Measurements from ENCODE around the gene GNPDA1. TPM values are rescaled to one million over a fixed set of nuclear protein-coding genes. Genes with fewer than 3 reads are reported as not detected.

GNPDA1 gene
- total and polyA plus RNA-seq, 9 of the 15 experiments (the other 6 are each of a cell fraction or from before 2014, with no cell fraction given) = 14.1 to 145 (median 52.2) TPM

DNA sequence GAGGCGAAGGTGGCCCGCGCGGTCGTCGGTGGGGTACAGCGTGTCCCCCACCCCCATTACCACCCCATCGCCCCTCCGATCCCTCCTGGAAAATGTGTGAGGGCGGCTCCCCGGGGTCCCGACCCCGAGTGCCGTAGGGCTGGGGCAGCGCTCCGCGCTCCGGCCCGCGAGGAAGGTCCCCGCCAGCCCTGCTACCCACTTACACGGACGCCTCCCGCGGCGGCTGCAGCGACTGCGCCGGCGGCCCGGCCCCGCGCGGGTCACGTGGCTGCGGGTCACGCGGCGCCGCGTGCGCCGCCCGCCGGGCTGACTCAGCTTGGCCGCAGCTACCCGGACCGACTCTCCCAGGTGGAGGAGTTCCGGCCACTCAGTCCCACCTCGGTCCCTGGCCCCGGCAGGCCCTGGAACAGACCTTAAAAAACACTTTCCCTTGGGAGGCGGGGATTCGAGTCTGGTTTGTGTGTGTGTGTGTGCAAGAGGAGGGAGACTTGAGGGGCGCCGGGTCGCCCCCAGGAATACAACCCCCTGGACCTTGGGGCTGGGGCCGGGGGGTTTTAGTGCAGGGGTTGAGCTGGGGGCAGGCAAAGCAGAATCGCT lies at the start of gene GNPDA1 (continued):
- TF ChIP-seq, protein P1, sequence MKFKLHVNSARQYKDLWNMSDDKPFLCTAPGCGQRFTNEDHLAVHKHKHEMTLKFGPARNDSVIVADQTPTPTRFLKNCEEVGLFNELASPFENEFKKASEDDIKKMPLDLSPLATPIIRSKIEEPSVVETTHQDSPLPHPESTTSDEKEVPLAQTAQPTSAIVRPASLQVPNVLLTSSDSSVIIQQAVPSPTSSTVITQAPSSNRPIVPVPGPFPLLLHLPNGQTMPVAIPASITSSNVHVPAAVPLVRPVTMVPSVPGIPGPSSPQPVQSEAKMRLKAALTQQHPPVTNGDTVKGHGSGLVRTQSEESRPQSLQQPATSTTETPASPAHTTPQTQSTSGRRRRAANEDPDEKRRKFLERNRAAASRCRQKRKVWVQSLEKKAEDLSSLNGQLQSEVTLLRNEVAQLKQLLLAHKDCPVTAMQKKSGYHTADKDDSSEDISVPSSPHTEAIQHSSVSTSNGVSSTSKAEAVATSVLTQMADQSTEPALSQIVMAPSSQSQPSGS (CRISPR knock-in tag; IDR thresholded peaks at IDR 0.05) = no peak
- TF ChIP-seq CBFA2T2 (conservative IDR thresholded peaks at IDR 0.05) (peak; percentile 18; the same call in 1 of the 2 replicates), SIN3A (IDR thresholded peaks at IDR 0.05; ENCODE audit: borderline replicate concordance in 2 of 2, control insufficient read depth in 1 of 2, low read depth in 2 of 2, low read length in 2 of 2) (peak in 1 of 2 experiments; percentile 84; a peak in 1 of 4 replicates), IRF2 (CRISPR knock-in tag; IDR thresholded peaks at IDR 0.05) (no peak), ILF3 (IDR thresholded peaks at IDR 0.05; ENCODE audit: borderline replicate concordance) (no peak), POLR2B (IDR thresholded peaks at IDR 0.05; ENCODE audit: low read depth, partially characterized antibody) (peak; percentile 80), NR3C1 (CRISPR knock-in tag; IDR thresholded peaks at IDR 0.05) (0 out of 2 replicates have a peak, but pooled peaks have one; percentile 37), MED1 (CRISPR knock-in tag; IDR thresholded peaks at IDR 0.05; ENCODE audit: borderline replicate concordance) (no peak), ZFP36 (IDR thresholded peaks at IDR 0.05; ENCODE audit: low read depth, low read length, partially characterized antibody) (no peak), GTF2A2 (tag; IDR thresholded peaks at IDR 0.05) (no peak), BACH1 (tag; IDR thresholded peaks at IDR 0.05) (peak; percentile 79; the same call in 1 of the 2 replicates), FOXA3 (CRISPR knock-in tag; conservative IDR thresholded peaks at IDR 0.05 in 1 of 2, IDR thresholded peaks at IDR 0.05 in 1 of 2) (no peak)
- TF ChIP-seq, protein P2, sequence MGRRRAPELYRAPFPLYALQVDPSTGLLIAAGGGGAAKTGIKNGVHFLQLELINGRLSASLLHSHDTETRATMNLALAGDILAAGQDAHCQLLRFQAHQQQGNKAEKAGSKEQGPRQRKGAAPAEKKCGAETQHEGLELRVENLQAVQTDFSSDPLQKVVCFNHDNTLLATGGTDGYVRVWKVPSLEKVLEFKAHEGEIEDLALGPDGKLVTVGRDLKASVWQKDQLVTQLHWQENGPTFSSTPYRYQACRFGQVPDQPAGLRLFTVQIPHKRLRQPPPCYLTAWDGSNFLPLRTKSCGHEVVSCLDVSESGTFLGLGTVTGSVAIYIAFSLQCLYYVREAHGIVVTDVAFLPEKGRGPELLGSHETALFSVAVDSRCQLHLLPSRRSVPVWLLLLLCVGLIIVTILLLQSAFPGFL (CRISPR knock-in tag; IDR thresholded peaks at IDR 0.05) = 0 out of 2 replicates have a peak, but pooled peaks have one; percentile 48
- TF ChIP-seq, protein P3, sequence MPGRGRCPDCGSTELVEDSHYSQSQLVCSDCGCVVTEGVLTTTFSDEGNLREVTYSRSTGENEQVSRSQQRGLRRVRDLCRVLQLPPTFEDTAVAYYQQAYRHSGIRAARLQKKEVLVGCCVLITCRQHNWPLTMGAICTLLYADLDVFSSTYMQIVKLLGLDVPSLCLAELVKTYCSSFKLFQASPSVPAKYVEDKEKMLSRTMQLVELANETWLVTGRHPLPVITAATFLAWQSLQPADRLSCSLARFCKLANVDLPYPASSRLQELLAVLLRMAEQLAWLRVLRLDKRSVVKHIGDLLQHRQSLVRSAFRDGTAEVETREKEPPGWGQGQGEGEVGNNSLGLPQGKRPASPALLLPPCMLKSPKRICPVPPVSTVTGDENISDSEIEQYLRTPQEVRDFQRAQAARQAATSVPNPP (IDR thresholded peaks at IDR 0.05; ENCODE audit: borderline replicate concordance, insufficient read depth, insufficient read length) = no peak
- TF ChIP-seq, protein P4, sequence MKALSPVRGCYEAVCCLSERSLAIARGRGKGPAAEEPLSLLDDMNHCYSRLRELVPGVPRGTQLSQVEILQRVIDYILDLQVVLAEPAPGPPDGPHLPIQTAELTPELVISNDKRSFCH (CRISPR knock-in tag; IDR thresholded peaks at IDR 0.05) = no peak
- TF ChIP-seq, protein P4 (tag; IDR thresholded peaks at IDR 0.05) = no peak
- TF ChIP-seq, protein P5, sequence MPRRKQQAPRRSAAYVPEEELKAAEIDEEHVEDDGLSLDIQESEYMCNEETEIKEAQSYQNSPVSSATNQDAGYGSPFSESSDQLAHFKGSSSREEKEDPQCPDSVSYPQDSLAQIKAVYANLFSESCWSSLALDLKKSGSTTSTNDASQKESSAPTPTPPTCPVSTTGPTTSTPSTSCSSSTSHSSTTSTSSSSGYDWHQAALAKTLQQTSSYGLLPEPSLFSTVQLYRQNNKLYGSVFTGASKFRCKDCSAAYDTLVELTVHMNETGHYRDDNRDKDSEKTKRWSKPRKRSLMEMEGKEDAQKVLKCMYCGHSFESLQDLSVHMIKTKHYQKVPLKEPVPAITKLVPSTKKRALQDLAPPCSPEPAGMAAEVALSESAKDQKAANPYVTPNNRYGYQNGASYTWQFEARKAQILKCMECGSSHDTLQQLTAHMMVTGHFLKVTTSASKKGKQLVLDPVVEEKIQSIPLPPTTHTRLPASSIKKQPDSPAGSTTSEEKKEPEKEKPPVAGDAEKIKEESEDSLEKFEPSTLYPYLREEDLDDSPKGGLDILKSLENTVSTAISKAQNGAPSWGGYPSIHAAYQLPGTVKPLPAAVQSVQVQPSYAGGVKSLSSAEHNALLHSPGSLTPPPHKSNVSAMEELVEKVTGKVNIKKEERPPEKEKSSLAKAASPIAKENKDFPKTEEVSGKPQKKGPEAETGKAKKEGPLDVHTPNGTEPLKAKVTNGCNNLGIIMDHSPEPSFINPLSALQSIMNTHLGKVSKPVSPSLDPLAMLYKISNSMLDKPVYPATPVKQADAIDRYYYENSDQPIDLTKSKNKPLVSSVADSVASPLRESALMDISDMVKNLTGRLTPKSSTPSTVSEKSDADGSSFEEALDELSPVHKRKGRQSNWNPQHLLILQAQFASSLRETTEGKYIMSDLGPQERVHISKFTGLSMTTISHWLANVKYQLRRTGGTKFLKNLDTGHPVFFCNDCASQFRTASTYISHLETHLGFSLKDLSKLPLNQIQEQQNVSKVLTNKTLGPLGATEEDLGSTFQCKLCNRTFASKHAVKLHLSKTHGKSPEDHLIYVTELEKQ (CRISPR knock-in tag; IDR thresholded peaks at IDR 0.05) = no peak
- TF ChIP-seq, protein P6, sequence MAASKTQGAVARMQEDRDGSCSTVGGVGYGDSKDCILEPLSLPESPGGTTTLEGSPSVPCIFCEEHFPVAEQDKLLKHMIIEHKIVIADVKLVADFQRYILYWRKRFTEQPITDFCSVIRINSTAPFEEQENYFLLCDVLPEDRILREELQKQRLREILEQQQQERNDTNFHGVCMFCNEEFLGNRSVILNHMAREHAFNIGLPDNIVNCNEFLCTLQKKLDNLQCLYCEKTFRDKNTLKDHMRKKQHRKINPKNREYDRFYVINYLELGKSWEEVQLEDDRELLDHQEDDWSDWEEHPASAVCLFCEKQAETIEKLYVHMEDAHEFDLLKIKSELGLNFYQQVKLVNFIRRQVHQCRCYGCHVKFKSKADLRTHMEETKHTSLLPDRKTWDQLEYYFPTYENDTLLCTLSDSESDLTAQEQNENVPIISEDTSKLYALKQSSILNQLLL (CRISPR knock-in tag; IDR thresholded peaks at IDR 0.05; ENCODE audit: borderline replicate concordance) = no peak
